CD4-positive, alpha-beta T cell treated with Interleukin-6 for 4 hours (primary cell): ENCODE results near the gene GNAQ.
A peak's percentile ranks its signal among the peaks of the same experiment; 100 is the strongest.
"Not testable (repeated sequence)": the region's sequence is repeated elsewhere in the genome, so short reads cannot be mapped to it uniquely, and the experiment has no call there.

ENCODE experiments used
- DNase-seq: peaks from one replicate; pipeline ENCODE4 v3.0.0-alpha.2; 2020; ENCODE audit warnings: mixed read lengths

GNAQ gene

GRCh38 chr9:77756449-77756848 is 275.2 kb downstream of the GNAQ start:
- DNase-seq: no peak

- DNase-seq: no peak
These were observed 278.4 kb downstream of the GNAQ start for GRCh38 chr9:77753180-77753579.

- no peak for DNase-seq
These were observed 279.1 kb downstream of the GNAQ start for GRCh38 chr9:77752554-77752953.

- peak; percentile 14 for DNase-seq
These were observed 280.1 kb downstream of the GNAQ start for GRCh38 chr9:77751341-77752091.

DNA sequence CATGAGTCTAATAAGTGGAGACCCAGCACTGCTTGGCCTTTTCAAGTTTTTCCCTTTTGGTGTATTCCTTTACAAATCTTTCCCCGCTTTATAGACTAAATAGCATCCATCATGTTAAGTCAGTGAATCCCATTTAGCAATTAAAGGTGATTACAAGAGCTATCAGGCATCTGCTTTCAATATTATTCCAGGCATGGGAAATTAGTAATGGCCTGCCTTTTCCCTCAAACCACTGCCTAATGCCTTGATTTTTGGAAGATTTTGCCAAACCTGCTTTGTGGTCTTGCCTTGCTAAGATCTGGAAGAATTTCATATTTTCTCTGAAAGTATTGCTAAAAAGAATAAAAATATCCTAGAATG is 280.6 kb downstream of the GNAQ start:
- DNase-seq: no peak

- DNase-seq: no peak
These were observed 281.3 kb downstream of the GNAQ start for GRCh38 chr9:77750284-77750683.

DNA sequence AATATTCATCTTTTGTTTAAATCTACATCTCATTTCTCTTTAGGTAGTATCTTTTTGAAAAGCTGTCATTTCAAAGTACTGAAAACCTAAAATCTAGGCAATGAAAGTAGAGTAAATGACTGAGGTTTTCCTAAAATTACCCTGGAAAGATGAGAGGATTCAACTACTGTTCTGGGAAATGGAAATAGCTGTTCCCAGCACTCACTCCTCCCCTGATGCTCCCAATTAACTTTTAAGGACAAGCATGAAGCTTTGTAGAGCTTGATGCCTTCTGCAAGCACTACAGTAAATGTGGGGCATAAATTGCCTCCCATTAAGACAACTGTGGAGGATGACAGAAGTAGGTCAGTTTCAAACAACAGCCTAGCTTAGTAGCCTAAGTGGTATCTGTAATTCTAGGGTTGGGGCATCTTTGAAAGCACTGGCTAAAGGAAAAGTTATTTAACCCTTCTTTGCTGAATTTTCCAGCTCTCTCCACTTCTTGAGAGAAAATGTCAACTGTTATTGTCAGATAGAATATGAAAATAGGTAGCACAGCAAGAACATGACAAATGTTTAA is 283.3 kb downstream of the GNAQ start:
- DNase-seq: no peak

DNA sequence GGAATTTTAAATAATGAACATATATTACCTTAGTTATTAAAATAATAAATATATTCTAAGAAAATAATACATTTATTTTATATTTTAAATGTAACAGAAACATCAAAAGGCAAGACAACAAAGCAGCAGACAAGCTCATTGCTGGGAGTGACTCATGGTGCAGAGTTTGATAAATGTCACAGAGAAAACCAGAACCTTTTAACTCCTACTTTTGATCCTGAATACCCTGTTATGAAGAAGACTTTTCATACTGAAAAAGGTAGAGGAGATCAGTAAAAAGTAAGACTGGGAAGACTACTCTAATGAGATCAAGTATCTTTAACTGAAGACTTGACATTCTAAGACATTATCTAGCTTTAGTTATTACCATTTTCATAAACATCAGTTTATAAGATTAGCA is 284.4 kb downstream of the GNAQ start:
- peak; percentile 14 for DNase-seq

DNA sequence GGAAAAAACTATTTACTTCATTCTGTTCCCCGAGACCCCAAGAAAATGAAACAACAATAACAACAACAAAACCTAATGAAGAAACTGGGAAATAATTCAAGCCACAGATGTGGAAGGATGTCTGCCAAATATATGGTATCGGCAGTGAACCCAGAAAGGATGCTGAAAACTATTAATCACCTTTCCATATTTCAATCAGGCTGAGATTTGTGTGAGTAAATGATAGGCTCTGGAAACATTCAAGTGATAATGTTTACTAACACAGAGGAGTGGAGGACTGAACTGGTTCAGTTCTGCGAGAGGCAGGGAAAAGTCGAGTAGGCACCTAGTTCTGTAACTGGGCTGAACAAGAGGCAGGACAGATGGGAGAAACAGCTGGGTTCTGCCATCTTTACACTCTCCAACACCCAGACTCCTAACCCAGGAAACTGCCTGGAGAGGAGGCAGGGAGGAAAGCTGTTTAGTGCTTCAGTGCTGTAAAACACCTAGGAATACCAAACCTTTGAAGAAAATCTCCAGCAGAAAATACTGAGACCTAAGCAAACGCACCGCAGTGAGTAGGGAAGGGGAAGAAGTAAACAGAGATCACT is 286.7 kb downstream of the GNAQ start:
- DNase-seq: no peak

DNA sequence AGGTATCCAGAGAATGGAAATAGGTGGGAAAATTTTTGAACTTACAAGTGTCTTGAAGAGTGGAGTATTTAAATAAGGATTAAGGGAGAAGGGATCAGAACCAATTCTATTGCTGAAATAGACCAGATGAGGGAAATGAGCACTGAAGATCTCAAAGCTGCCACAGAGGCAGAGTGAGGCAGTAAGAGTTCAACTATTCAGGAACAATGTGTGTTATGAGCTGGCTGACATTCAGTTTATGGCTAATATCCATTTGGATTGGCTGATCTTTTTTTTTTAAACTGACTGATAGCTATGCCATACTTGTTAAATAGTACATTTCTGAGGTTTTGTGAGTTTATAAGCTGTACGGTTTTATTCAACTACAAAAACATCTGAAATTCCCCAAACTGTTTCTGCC is 288.2 kb downstream of the GNAQ start:
- no peak for DNase-seq

- no peak for DNase-seq
These were observed 292.7 kb downstream of the GNAQ start for GRCh38 chr9:77738932-77739331.

DNA sequence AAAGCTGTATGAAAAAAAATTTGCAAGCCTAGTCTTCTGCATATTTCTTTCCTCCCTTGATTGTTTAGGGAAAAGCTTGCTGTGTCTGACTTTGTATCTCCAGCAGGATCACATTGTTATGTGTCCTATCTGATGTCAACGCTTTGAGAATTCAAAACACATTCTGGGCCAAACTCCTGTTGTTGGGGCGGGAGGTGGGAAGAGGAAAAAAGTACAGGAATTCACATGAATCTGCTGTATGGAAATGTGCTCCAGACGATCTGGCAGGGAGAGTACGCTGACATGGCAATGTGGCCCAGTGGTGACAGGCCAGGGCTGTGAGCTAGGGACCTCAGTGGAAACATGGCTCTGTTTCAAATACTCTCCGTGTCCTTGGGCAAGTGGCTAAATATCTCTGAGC is 296.1 kb downstream of the GNAQ start:
- no peak for DNase-seq

GRCh38 chr9:77731930-77732329 is 299.7 kb downstream of the GNAQ start:
- no peak for DNase-seq

DNA sequence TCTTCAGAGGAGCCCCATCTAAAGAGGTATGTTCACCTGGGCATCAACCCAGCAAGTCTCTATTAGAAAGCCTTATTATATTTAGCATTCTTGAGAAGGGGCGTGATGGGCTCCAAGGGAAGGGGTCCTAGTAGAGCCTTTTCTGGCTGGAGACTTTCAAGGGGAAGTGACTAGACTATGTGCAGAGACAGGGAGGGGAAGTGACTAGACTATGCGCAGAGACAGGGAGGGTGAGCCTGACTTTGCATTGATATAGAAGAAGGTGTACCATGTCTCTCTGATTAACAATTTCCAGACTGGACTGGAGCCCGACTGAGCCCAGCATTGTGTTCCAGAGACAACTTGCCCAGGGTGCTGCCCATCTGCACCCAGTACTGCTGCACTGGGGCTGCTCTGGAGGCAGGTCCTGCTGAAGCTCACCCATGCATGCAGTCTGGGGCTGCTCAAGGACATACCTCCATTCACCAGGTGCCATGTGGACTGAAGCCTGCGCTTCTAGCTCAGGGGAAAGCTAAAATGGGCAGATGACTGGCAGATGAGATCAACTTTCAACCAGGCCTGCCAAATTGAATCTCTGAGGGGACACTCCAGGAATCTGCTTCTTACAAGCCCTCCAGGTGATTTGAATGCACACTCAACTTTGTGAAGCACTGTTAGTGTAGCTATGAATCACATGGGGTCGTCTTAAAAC is 300.5 kb downstream of the GNAQ start:
- no peak for DNase-seq

DNA sequence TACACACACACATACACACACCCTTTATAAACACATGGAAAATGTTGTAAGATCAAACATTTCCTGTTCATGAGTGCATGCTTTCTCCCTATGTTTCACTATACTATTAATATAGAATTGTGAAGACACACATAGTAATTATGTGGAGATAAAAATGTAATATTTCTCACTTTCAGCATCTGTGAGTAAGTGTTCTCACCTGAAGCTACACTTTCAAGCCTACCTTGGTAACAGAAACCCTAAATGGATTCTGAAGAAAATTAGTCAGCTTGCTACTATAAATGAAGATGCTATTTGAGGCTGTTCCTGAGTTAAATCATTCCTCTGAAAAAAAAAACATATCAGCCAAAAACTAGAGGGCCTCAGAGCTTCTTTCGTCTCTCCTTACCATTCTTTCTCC is 302.4 kb downstream of the GNAQ start:
- DNase-seq: no peak

DNA sequence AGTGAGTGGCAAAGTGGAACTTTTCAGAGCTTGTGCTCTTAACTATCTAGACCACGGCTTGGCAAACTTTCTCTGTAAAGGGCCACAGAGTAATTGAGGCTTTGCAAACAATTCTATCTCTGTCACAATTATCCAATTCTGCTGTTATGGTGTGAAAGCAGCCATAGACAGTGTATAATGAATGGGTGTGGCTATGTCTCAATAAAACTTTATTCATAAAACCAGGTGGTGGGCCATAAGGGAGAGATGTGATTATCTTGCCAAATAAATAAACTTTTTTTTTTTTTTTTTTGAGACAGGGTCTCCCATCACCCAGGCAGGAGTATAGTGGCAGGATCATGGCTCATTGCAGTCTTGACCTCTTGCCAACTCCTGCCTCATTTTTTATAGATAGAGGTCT is 304.8 kb downstream of the GNAQ start:
- no peak for DNase-seq

GRCh38 chr9:77726289-77726688 is 305.3 kb downstream of the GNAQ start:
- no peak for DNase-seq

DNA sequence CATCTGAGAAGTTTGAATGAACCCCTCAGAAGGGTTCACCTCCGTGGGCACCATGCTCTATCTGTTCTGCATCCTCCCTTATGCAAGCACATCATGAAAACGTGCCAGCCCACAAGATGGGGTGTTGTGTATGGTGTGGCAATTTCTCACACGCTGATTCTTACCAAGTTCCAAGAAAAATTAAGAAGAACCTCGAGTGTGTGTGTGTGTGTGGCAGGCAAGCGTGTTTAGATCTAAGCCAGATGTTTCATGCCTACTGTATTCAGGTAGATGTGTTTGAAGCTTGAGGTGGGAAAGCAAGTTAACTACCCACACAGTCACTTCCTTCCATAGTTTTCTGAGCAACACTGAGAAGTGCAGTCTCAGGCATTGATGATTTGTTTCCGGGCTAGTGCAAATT is 305.8 kb downstream of the GNAQ start:
- DNase-seq: no peak

DNA sequence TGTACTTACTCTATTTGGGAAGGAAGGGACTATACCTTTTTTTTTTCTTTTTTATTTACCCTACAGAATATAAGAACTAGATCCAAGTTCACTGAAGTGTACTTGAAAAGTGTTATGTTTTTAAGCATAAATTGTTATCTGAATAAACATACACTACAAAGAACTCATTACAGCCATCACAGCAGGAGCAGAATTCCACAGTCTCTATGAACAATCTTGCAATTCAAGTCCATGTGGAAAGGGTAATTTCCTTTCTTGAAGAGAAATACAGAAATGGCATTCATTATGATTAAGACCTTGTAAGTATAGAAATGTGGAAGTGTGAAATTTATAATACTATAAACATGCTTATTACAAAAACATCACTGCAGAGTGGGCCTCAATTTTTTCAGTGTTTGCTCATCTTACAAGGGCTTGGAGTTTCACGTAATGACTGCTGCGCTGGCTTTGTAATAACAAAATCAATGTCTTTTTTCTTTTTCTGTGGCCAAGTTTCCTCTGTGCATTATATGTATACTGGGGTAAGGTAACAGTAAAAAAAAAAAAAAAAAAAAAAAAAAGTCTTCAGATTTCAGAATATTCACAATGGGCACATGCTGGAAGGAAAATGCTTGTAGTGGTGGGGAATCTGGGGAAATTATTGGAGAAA is 306.4 kb downstream of the GNAQ start:
- no peak for DNase-seq

- not testable (repeated sequence) for DNase-seq
These were observed 310.5 kb downstream of the GNAQ start for GRCh38 chr9:77721156-77721555.

DNA sequence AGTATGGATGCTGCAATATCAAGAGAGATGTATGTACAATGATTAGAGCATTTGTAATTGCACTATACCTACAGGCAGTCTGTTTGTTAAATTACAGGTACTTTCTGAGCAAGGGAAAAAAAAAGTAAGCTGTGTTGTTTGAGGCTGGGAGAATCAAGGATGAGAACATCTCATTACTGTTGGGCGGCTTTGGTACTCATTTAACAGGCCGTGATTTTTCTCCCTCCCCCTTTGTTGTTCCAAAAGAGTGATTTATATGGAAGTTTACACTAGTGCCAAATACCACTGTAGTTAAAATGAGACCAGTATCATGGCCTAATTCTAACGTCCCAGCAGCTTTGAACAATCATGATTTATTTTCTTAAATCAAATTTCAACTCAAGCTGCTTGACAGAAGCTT is 312.3 kb downstream of the GNAQ start:
- no peak for DNase-seq

DNA sequence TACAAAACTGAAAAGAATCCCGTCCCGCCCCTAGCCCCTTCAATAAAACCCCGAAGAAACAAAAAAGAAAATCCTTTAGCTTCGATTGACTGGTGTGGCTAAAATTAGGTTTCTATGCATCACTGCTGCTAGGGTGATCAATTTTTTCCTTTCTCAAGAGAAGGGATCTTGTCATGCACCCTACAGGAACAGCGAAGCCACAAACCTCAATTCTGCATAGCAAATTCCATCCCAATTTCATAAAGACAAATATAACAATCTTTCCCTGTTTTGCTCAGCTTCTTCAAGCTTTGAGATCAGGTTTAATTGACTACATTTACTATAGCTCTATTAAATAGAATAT is 313.3 kb downstream of the GNAQ start:
- DNase-seq: not testable (repeated sequence)

DNA sequence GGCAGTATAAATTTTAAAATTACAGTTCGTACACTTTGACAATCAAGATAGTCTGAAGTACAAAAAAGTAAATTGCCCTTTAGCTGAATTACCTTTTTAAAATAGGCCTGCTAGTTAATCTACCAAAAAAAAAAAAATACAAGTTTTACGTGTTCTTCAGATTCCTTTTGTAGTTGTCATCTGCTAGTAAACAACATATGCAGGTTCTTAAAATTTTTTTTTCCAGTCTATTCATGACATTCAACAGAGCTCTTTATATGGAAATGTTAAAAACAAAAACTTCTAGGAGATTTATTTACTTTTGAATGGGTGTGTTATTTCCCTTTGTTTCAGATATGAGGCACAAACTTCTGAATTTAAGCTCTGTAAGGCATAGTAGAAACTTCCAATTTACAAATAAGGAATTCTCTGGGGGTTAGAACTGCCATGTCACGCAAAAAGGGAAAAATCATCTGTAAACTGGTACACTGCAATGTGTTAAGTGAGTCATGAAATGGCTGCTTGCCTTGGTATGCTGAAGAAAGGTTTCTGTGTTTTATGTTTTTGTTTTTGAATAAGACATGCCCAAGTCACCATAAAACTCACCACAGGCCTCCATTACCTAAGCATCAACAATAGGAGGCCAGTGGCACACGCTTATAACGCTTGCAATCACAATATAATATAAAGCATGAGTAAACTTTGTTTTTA is 313.9 kb downstream of the GNAQ start:
- not testable (repeated sequence) for DNase-seq
